ENCODE data around the gene MMAB.

- no peak for TF ChIP-seq EZH2 (IDR thresholded peaks at IDR 0.05; ENCODE audit: borderline replicate concordance, low read depth, low read length, poor library complexity, severe bottlenecking)
- TF ChIP-seq, protein P1, sequence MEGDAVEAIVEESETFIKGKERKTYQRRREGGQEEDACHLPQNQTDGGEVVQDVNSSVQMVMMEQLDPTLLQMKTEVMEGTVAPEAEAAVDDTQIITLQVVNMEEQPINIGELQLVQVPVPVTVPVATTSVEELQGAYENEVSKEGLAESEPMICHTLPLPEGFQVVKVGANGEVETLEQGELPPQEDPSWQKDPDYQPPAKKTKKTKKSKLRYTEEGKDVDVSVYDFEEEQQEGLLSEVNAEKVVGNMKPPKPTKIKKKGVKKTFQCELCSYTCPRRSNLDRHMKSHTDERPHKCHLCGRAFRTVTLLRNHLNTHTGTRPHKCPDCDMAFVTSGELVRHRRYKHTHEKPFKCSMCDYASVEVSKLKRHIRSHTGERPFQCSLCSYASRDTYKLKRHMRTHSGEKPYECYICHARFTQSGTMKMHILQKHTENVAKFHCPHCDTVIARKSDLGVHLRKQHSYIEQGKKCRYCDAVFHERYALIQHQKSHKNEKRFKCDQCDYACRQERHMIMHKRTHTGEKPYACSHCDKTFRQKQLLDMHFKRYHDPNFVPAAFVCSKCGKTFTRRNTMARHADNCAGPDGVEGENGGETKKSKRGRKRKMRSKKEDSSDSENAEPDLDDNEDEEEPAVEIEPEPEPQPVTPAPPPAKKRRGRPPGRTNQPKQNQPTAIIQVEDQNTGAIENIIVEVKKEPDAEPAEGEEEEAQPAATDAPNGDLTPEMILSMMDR (conservative IDR thresholded peaks at IDR 0.05; ENCODE audit: low read depth, low read length), result no peak
Observed at GRCh38 chr12:109559200-109559505, 14.2 kb downstream of the MMAB start.
